Keratinocyte (primary cell): ENCODE data around the gene ROR1.

Experiments used
- CTCF ChIP-seq, 3 experiments: IDR thresholded peaks in 1 of 3; conservative IDR thresholded peaks in 1 of 3; optimal IDR thresholded peaks in 1 of 3; 2 replicates in 2 of 3; 3 replicates in 1 of 3; pipeline versions ENCODE3 to v1.5.1; 2011; ENCODE audit warnings: low read length in 3 of 3, mild to moderate bottlenecking in 3 of 3, moderate library complexity in 2 of 3, control low read depth in 1 of 3, inconsistent platforms in 1 of 3; ENCODE audit not compliant: insufficient read depth in 2 of 3; ENCODE audit errors: extremely low read depth in 1 of 3
- EZH2 ChIP-seq: IDR thresholded peaks from one replicate; pipeline ENCODE4 v1.6.1; 2012; ENCODE audit warnings: inconsistent platforms, mild to moderate bottlenecking, low read length, moderate library complexity

DNA sequence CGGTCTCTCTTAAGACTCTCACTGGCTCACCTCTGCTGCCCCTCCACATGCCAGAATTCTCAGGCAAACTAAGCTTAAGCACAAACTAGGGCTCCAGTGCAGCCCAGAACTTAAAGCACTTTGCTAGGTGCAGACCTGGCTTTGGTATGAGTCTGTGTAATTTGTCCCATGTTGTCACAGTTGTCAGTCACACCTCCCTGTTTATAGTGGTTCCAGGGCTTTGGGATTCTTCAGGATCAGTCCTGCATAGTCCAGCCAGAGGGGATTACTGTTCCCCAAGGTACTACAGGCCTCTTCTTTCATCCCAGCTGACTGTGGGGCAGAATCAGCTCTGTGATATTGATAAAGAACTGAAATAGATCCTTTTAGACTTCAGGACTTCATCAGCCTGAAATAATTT, 324.6 kb downstream of the ROR1 start:
- TF ChIP-seq CTCF (optimal IDR thresholded peaks at IDR 0.05 in 1 of 3, IDR thresholded peaks at IDR 0.05 in 1 of 3, conservative IDR thresholded peaks at IDR 0.05 in 1 of 3; ENCODE audit: extremely low read depth in 1 of 3, insufficient read depth in 2 of 3, low read length in 3 of 3) (no peak), EZH2 (no peak)
